Trophoblast cell (in vitro differentiated cells and primary cell): ENCODE measurements around the gene PROC.
"Not testable (repeated sequence)": the region's sequence is repeated elsewhere in the genome, so short reads cannot be mapped to it uniquely, and the experiment has no call there.

ENCODE experiments used
- DNase-seq, 2 donors: peaks; one replicate each; pipeline ENCODE4 v3.0.0-alpha.2; 2016
- H2AFZ ChIP-seq: 2 replicates; pipeline ENCODE4 v1.6.1; 2013; ENCODE audit warnings: low read length, moderate library complexity, mild to moderate bottlenecking; ENCODE audit not compliant: insufficient read depth, poor library complexity
- H2AK5ac ChIP-seq: 2 replicates; pipeline ENCODE4 v1.6.1; 2013; ENCODE audit warnings: mild to moderate bottlenecking, low read length
- H2BK120ac ChIP-seq: 2 replicates; pipeline ENCODE4 v1.6.1; 2013; ENCODE audit warnings: low read length, mild to moderate bottlenecking, moderate library complexity; ENCODE audit not compliant: insufficient read depth, poor library complexity
- H2BK12ac ChIP-seq: 2 replicates; pipeline ENCODE4 v1.6.1; 2013; ENCODE audit warnings: mild to moderate bottlenecking, low read length, moderate library complexity
- H2BK5ac ChIP-seq: 2 replicates; pipeline ENCODE4 v1.6.1; 2013; ENCODE audit warnings: low read length, low read depth, moderate library complexity, mild to moderate bottlenecking; ENCODE audit not compliant: poor library complexity
- H3K14ac ChIP-seq: 2 replicates; pipeline ENCODE4 v1.6.1; 2013; ENCODE audit warnings: mild to moderate bottlenecking, low read length
- H3K18ac ChIP-seq: 2 replicates; pipeline ENCODE4 v1.6.1; 2013; ENCODE audit warnings: mild to moderate bottlenecking, low read length
- H3K23ac ChIP-seq: 2 replicates; pipeline ENCODE4 v1.6.1; 2013; ENCODE audit warnings: low read length
- H3K27ac ChIP-seq: 2 replicates; pipeline ENCODE4 v1.5.1; 2013; ENCODE audit warnings: low read depth, mild to moderate bottlenecking, inconsistent platforms, low read length, moderate library complexity
- H3K27me3 ChIP-seq: 2 replicates; pipeline ENCODE4 v1.6.1; 2013; ENCODE audit warnings: inconsistent platforms, mild to moderate bottlenecking, low read length, moderate library complexity; ENCODE audit not compliant: insufficient read depth
- H3K36me3 ChIP-seq, 2 experiments: 1 replicate in 1 of 2; 2 replicates in 1 of 2; pipeline ENCODE4 v1.6.1; 2013; ENCODE audit warnings: low read length in 2 of 2, mild to moderate bottlenecking in 2 of 2, moderate library complexity in 1 of 2; ENCODE audit not compliant: insufficient read depth in 2 of 2, control insufficient read depth in 1 of 2
- H3K4ac ChIP-seq: 2 replicates; pipeline ENCODE4 v1.6.1; 2013; ENCODE audit warnings: low read depth, mild to moderate bottlenecking, low read length, moderate library complexity
- H3K4me1 ChIP-seq, 2 experiments: 1 replicate in 1 of 2; 2 replicates in 1 of 2; pipeline ENCODE4 v1.6.1; 2013; ENCODE audit warnings: low read length in 2 of 2, mild to moderate bottlenecking in 2 of 2, moderate library complexity in 1 of 2; ENCODE audit not compliant: insufficient read depth in 2 of 2, control insufficient read depth in 1 of 2
- H3K4me2 ChIP-seq: 2 replicates; pipeline ENCODE4 v1.6.1; 2013; ENCODE audit warnings: inconsistent platforms, mild to moderate bottlenecking, low read length, moderate library complexity
- H3K4me3 ChIP-seq: 2 replicates; pipeline ENCODE4 v1.5.1; 2013; ENCODE audit warnings: mild to moderate bottlenecking, low read depth, low read length, inconsistent platforms
- H3K79me1 ChIP-seq: one replicate; pipeline ENCODE4 v1.6.1; 2013; ENCODE audit warnings: low read length
- H3K79me2 ChIP-seq: 2 replicates; pipeline ENCODE4 v1.6.1; 2013; ENCODE audit warnings: low read length, mild to moderate bottlenecking; ENCODE audit not compliant: control insufficient read depth, insufficient read depth, poor library complexity
- H3K9ac ChIP-seq: 2 replicates; pipeline ENCODE4 v1.6.1; 2013; ENCODE audit warnings: mild to moderate bottlenecking, low read length
- H3K9me3 ChIP-seq: 2 replicates; pipeline ENCODE4 v1.6.1; 2013; ENCODE audit warnings: low read depth, mild to moderate bottlenecking, control low read depth, inconsistent platforms, low read length; ENCODE audit not compliant: insufficient read depth
- H4K12ac ChIP-seq: 2 replicates; pipeline ENCODE4 v1.6.1; 2013; ENCODE audit warnings: low read depth, mild to moderate bottlenecking, low read length, moderate library complexity
- H4K8ac ChIP-seq: 2 replicates; pipeline ENCODE4 v1.6.1; 2013; ENCODE audit warnings: low read depth, mild to moderate bottlenecking, low read length, moderate library complexity
- H4K91ac ChIP-seq: one replicate; pipeline ENCODE4 v1.6.1; 2013; ENCODE audit warnings: low read depth, mild to moderate bottlenecking, low read length, moderate library complexity
- WGBS: extraction: QIAGEN DNeasy Blood & Tissue Kit; methylation state at CpG from one replicate; pipeline ENCODE4 v1.1.7; 2013; ENCODE audit warnings: missing lambda C conversion rate; ENCODE audit not compliant: insufficient read length, insufficient coverage; ENCODE audit errors: extremely low coverage; 5-methylcytosine and 5-hydroxymethylcytosine counted together

Gene PROC

GRCh38 chr2:127408807-127409099 lies 9.5 kb upstream of the PROC start:
- H4K91ac ChIP-seq: peak overlapping the region; percentile 97
- H3K4me3 ChIP-seq: no peak overlapping the region
- peak overlapping the region; percentile 55 for H2BK12ac ChIP-seq
- WGBS: no CpG with 5 or more reads among the region's 10 CpGs
- H3K9me3 ChIP-seq: peaks cover 8% of the 10 kb centered on the region
- peaks cover 16% of the 10 kb centered on the region for H3K79me1 ChIP-seq
- peak overlapping the region; percentile 97 for H2BK120ac ChIP-seq
- H3K9ac ChIP-seq: no peak overlapping the region
- H3K27me3 ChIP-seq: no peaks in the 10 kb centered on the region
- H3K27ac ChIP-seq: peak overlapping the region; percentile 95
- H3K36me3 ChIP-seq: peaks cover 0 to 4% of the 10 kb centered on the region in 2 experiments
- H3K4me2 ChIP-seq: peak overlapping the region; percentile 56
- peak overlapping the region; percentile 75 for H2AK5ac ChIP-seq
- peak overlapping the region; percentile 84 for H4K8ac ChIP-seq
- no peak overlapping the region for H3K23ac ChIP-seq
- DNase-seq: no peak
- H3K79me2 ChIP-seq: peaks cover 5% of the 10 kb centered on the region
- H2AFZ ChIP-seq: peak overlapping the region; percentile 82
- H3K4me1 ChIP-seq: peaks cover 10 to 18% of the 10 kb centered on the region in 2 experiments
- H2BK5ac ChIP-seq: peak overlapping the region; percentile 89
- H3K18ac ChIP-seq: peak overlapping the region; percentile 67
- peak overlapping the region; percentile 70 for H4K12ac ChIP-seq
- H3K4ac ChIP-seq: peak overlapping the region; percentile 53
- peak overlapping the region; percentile 81 for H3K14ac ChIP-seq

GRCh38 chr2:127409716-127410115 lies 8.5 kb upstream of the PROC start:
- not testable (repeated sequence) for H4K91ac ChIP-seq, H3K14ac ChIP-seq, H3K4me2 ChIP-seq, H3K23ac ChIP-seq, H3K36me3 ChIP-seq, DNase-seq, H2AK5ac ChIP-seq, H3K4ac ChIP-seq, H3K9ac ChIP-seq, H3K27me3 ChIP-seq, H4K8ac ChIP-seq, H4K12ac ChIP-seq, H2BK120ac ChIP-seq, H2BK5ac ChIP-seq, H3K9me3 ChIP-seq, H3K4me3 ChIP-seq, H2BK12ac ChIP-seq, H3K79me2 ChIP-seq, H2AFZ ChIP-seq, H3K18ac ChIP-seq, H3K27ac ChIP-seq
- H3K79me1 ChIP-seq: peaks cover 16% of the 10 kb centered on the region
- no CpG with 5 or more reads among the region's 8 CpGs for WGBS
- H3K4me1 ChIP-seq: peaks cover 10 to 18% of the 10 kb centered on the region in 2 experiments

GRCh38 chr2:127410871-127411652 lies 7.2 kb upstream of the PROC start:
- peaks cover 5% of the 10 kb centered on the region for H3K79me2 ChIP-seq
- peaks cover 15 to 18% of the 10 kb centered on the region in 2 experiments for H3K4me1 ChIP-seq
- H4K91ac ChIP-seq: no peak overlapping the region
- no peak overlapping the region for H4K12ac ChIP-seq
- no peak overlapping the region for H2BK12ac ChIP-seq
- no peak overlapping the region for H3K23ac ChIP-seq
- peaks cover 16% of the 10 kb centered on the region for H3K79me1 ChIP-seq
- no peak overlapping the region for H3K18ac ChIP-seq
- no peak overlapping the region for H3K4me3 ChIP-seq
- H3K4me2 ChIP-seq: no peak overlapping the region
- WGBS: no CpG with 5 or more reads among the region's 6 CpGs
- no peak overlapping the region for H3K27ac ChIP-seq
- no peak overlapping the region for H3K4ac ChIP-seq
- peaks cover 0 to 4% of the 10 kb centered on the region in 2 experiments for H3K36me3 ChIP-seq
- H3K9me3 ChIP-seq: peaks cover 8% of the 10 kb centered on the region
- no peak overlapping the region for H3K14ac ChIP-seq
- H3K27me3 ChIP-seq: no peaks in the 10 kb centered on the region
- no peak overlapping the region for H2BK5ac ChIP-seq
- H2AFZ ChIP-seq: no peak overlapping the region
- H2BK120ac ChIP-seq: no peak overlapping the region
- H4K8ac ChIP-seq: no peak overlapping the region
- H3K9ac ChIP-seq: no peak overlapping the region
- DNase-seq: no peak
- H2AK5ac ChIP-seq: no peak overlapping the region

GRCh38 chr2:127411653-127412369 lies 6.4 kb upstream of the PROC start:
- Histone ChIP-seq H2AFZ (no peak overlapping the region), H2BK120ac (no peak overlapping the region)

More at GRCh38 chr2:127411653-127412369, 6.4 kb upstream of the PROC start:
- Histone ChIP-seq H3K36me3 (peaks cover 0 to 4% of the 10 kb centered on the region in 2 experiments), H3K18ac (no peak overlapping the region), H3K23ac (no peak overlapping the region), H3K9ac (no peak overlapping the region), H4K8ac (no peak overlapping the region), H3K27me3 (no peaks in the 10 kb centered on the region), H3K4me1 (peaks cover 19 to 20% of the 10 kb centered on the region in 2 experiments), H3K9me3 (peaks cover 8% of the 10 kb centered on the region), H3K14ac (no peak overlapping the region), H3K4me2 (no peak overlapping the region), H4K12ac (no peak overlapping the region), H2BK12ac (no peak overlapping the region), H3K4ac (no peak overlapping the region), H2BK5ac (no peak overlapping the region), H3K27ac (no peak overlapping the region), H3K4me3 (no peak overlapping the region), H4K91ac (no peak overlapping the region), H3K79me1 (peaks cover 15% of the 10 kb centered on the region), H3K79me2 (peaks cover 5% of the 10 kb centered on the region), H2AK5ac (no peak overlapping the region)
- peak; percentile 45 to 62 for DNase-seq
- no CpG with 5 or more reads among the region's 12 CpGs for WGBS
